HEK293T (cell line): ENCODE data around the gene VIT.

Source experiments
- CTCF ChIA-PET: fragments of 350-600 bp; formaldehyde crosslinking; extraction: SDS; loops from one replicate; lab custom pipeline; 2021; ENCODE audit warnings: antibody characterized with exemption, inconsistent platforms; lab: Yijun Ruan, JAX
- POLR2A ChIA-PET: fragments of 350-600 bp; formaldehyde crosslinking; extraction: SDS; loops from one replicate; lab custom pipeline; 2020; ENCODE audit warnings: antibody characterized with exemption, inconsistent platforms; lab: Yijun Ruan, JAX
- DNase-seq: peaks from one replicate; pipeline ENCODE4 v3.0.0; 2012; ENCODE audit warnings: mixed read lengths; ENCODE audit errors: extremely low spot score
- ARNT ChIP-seq: fragments of 450-650 bp; IDR thresholded peaks from 2 replicates; pipeline ENCODE4 v1.6.1; 2017; ENCODE audit warnings: mild to moderate bottlenecking
- BHLHE40 ChIP-seq: fragments of 450-650 bp; IDR thresholded peaks from 2 replicates; pipeline ENCODE4 v1.6.1; 2016; ENCODE audit warnings: mild to moderate bottlenecking, moderate library complexity, borderline replicate concordance
- CTBP1 ChIP-seq: fragments of 450-650 bp; IDR thresholded peaks from 2 replicates; pipeline ENCODE4 v1.6.1; 2016; ENCODE audit warnings: borderline replicate concordance
- ELF4 ChIP-seq: fragments of 450-650 bp; IDR thresholded peaks from 2 replicates; pipeline ENCODE4 v1.6.1; 2017; ENCODE audit warnings: antibody characterized with exemption
- FOXA1 ChIP-seq: fragments of 450-650 bp; IDR thresholded peaks from 2 replicates; pipeline ENCODE4 v1.6.1; 2016; ENCODE audit warnings: mild to moderate bottlenecking
- FOXK2 ChIP-seq: fragments of 450-650 bp; IDR thresholded peaks from 2 replicates; pipeline ENCODE4 v1.6.1; 2016; ENCODE audit warnings: mild to moderate bottlenecking
- FOXM1 ChIP-seq: fragments of 450-650 bp; IDR thresholded peaks from 2 replicates; pipeline ENCODE4 v1.6.1; 2017; ENCODE audit warnings: mild to moderate bottlenecking, borderline replicate concordance
- HDGF ChIP-seq: fragments of 450-650 bp; IDR thresholded peaks from 2 replicates; pipeline ENCODE4 v1.6.1; 2017; ENCODE audit warnings: antibody characterized with exemption, borderline replicate concordance
- L3MBTL2 ChIP-seq: fragments of 450-650 bp; conservative IDR thresholded peaks from 2 replicates; pipeline ENCODE4 v1.6.1; 2016; ENCODE audit warnings: mild to moderate bottlenecking
- LEF1 ChIP-seq: fragments of 450-650 bp; IDR thresholded peaks from 2 replicates; pipeline ENCODE4 v1.6.1; 2017; ENCODE audit warnings: mild to moderate bottlenecking, borderline replicate concordance
- NFRKB ChIP-seq: fragments of 450-650 bp; IDR thresholded peaks from 2 replicates; pipeline ENCODE4 v1.6.1; 2016; ENCODE audit warnings: mild to moderate bottlenecking, moderate library complexity
- SP1 ChIP-seq: fragments of 450-650 bp; IDR thresholded peaks from 2 replicates; pipeline ENCODE4 v1.6.1; 2017
- SUZ12 ChIP-seq: fragments of 450-650 bp; IDR thresholded peaks from 2 replicates; pipeline ENCODE4 v1.6.1; 2016; ENCODE audit warnings: mild to moderate bottlenecking
- TARDBP ChIP-seq: fragments of 450-650 bp; IDR thresholded peaks from 2 replicates; pipeline ENCODE4 v1.6.1; 2016
- ZNF384 ChIP-seq: fragments of 450-650 bp; IDR thresholded peaks from 2 replicates; pipeline ENCODE4 v1.6.1; 2016
- TF ChIP-seq, protein P1 (sequence below): fragments of 450-650 bp; IDR thresholded peaks from 2 replicates; pipeline ENCODE4 v1.6.1; 2016

The VIT gene

GRCh38 chr2:36808386-36809068, 112.0 kb downstream of the VIT start:
- ChIA-PET POLR2A (no interaction called here), CTCF (no interaction called here)
- TF ChIP-seq, protein P1, sequence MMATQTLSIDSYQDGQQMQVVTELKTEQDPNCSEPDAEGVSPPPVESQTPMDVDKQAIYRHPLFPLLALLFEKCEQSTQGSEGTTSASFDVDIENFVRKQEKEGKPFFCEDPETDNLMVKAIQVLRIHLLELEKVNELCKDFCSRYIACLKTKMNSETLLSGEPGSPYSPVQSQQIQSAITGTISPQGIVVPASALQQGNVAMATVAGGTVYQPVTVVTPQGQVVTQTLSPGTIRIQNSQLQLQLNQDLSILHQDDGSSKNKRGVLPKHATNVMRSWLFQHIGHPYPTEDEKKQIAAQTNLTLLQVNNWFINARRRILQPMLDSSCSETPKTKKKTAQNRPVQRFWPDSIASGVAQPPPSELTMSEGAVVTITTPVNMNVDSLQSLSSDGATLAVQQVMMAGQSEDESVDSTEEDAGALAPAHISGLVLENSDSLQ, result no peak
- TF ChIP-seq SP1, result no peak
- TF ChIP-seq LEF1, result no peak
- TF ChIP-seq ZNF384, result no peak
- no peak for TF ChIP-seq HDGF
- no peak for TF ChIP-seq FOXK2
- no peak for TF ChIP-seq NFRKB
- no peak for TF ChIP-seq ARNT
- TF ChIP-seq BHLHE40, result no peak
- TF ChIP-seq ELF4, result no peak
- TF ChIP-seq CTBP1, result no peak
- TF ChIP-seq FOXM1, result no peak
- TF ChIP-seq TARDBP, result no peak
- no peak for TF ChIP-seq L3MBTL2
- TF ChIP-seq FOXA1, result no peak
- TF ChIP-seq SUZ12, result no peak
- no peak for DNase-seq

DNA sequence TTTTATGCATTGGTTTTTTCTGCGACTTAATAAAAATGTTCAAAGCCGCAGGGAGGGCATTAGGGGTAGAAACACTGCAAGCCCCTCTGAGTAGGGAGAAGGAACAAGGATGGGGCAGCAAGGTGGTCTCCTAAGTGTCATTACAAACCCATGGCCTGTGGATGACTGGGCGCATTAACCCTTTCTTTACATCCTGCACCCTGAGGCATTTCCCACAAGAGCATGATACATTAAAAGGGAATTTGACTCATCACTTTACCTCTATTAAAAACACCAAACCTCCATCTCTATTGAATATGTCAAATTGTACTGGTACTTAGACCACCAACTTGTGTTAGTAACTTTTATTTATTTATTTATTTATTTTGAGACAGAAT, 112.5 kb downstream of the VIT start:
- TF ChIP-seq SUZ12, result no peak
- TF ChIP-seq, protein P1, result no peak
- no peak for TF ChIP-seq CTBP1
- TF ChIP-seq SP1, result no peak
- no peak for TF ChIP-seq FOXK2
- TF ChIP-seq FOXM1, result no peak
- TF ChIP-seq L3MBTL2, result no peak
- no peak for TF ChIP-seq NFRKB
- no peak for TF ChIP-seq ELF4
- no peak for TF ChIP-seq BHLHE40
- no peak for TF ChIP-seq LEF1
- no peak for TF ChIP-seq TARDBP
- TF ChIP-seq ZNF384, result no peak
- TF ChIP-seq FOXA1, result no peak
- TF ChIP-seq ARNT, result no peak
- no peak for TF ChIP-seq HDGF
- no peak for DNase-seq
- POLR2A ChIA-PET, result no interaction called here
- CTCF ChIA-PET, result no interaction called here

- DNase-seq, result no peak
- TF ChIP-seq ZNF384 (no peak), FOXK2 (no peak), HDGF (no peak), ARNT (no peak), L3MBTL2 (no peak), SP1 (no peak), NFRKB (no peak), BHLHE40 (no peak), FOXA1 (no peak), FOXM1 (no peak), TARDBP (no peak), LEF1 (no peak), CTBP1 (no peak), ELF4 (no peak)
- TF ChIP-seq, protein P1, result no peak
- POLR2A ChIA-PET, result no interaction called here
- CTCF ChIA-PET, result interaction anchor here (0.7 kb wide), 1 partner anchor 147 kb away, joined by 3 read pairs; no protein-coding TSS in a partner anchor
Observed at GRCh38 chr2:36811071-36811470, 114.6 kb downstream of the VIT start.

DNA sequence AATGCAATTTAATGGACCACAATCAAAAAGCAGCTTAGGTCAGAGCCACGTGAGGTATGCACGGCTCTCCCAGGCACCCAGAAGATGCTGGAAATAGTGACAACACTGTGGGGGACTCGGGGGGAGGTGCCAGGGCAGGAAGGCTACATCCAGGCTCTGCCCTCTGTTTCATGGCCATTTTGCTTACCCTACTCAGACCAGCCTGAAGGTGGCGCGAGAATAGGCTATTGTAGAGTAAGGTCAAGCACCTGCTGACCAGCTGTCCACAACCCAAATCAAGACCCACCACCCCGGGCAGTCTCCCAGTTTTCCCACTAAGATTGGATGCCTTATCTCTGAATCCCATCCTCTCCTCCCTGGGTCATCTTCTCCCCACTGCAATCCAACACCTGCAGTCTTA, 115.7 kb downstream of the VIT start:
- TF ChIP-seq SUZ12, result no peak
- no peak for TF ChIP-seq LEF1
- no peak for TF ChIP-seq ELF4
- no peak for TF ChIP-seq ARNT
- TF ChIP-seq ZNF384, result no peak
- no peak for TF ChIP-seq FOXM1
- TF ChIP-seq NFRKB, result no peak
- TF ChIP-seq SP1, result no peak
- TF ChIP-seq L3MBTL2, result no peak
- no peak for TF ChIP-seq CTBP1
- TF ChIP-seq FOXK2, result no peak
- TF ChIP-seq, protein P1, result no peak
- TF ChIP-seq TARDBP, result no peak
- TF ChIP-seq BHLHE40, result no peak
- peak; percentile 23 for DNase-seq
- POLR2A ChIA-PET, result no interaction called here

DNA sequence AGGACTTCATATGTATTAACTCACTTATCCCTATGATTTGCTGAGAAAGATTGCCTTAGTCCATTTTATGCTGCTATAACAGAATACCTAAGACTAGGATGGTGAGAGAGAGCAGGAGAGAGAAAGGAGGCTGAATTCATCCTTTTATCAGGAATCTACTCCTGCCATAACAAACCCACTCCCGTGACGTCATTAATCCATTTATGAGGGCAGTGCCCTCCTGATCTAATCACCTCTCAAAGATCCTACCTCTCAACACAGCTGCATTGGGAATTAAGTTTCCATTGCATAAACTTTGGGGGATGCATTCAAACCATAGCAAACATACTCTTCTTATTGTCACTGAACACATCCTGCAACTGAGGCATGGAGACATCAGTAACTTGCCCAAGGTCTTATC, 122.0 kb downstream of the VIT start:
- ChIA-PET CTCF (no interaction called here), POLR2A (no interaction called here)
- TF ChIP-seq SUZ12, result no peak
- no peak for TF ChIP-seq HDGF
- TF ChIP-seq FOXM1, result no peak
- TF ChIP-seq TARDBP, result no peak
- TF ChIP-seq FOXA1, result no peak
- TF ChIP-seq ZNF384, result no peak
- no peak for TF ChIP-seq L3MBTL2
- no peak for TF ChIP-seq LEF1
- TF ChIP-seq ARNT, result no peak
- no peak for TF ChIP-seq CTBP1
- no peak for TF ChIP-seq FOXK2
- TF ChIP-seq NFRKB, result no peak
- no peak for TF ChIP-seq BHLHE40
- no peak for TF ChIP-seq SP1
- no peak for DNase-seq

More for the DNA sequence above, 115.7 kb downstream of the VIT start:
- CTCF ChIA-PET, result no interaction called here
